Body of pancreas (tissue), 4 donors: ENCODE results near the gene SLC24A4. TPM values are rescaled to one million over a fixed set of nuclear protein-coding genes. Genes with fewer than 3 reads are reported as not detected.

ENCODE experiments used
- ATAC-seq: fragments of 150-250 bp; one replicate; pipeline ENCODE4 v1.9.1; 2016
- DNase-seq, 4 donors: peaks; one replicate each; pipeline ENCODE4 v3.0.0-alpha.2; 2019
- H3K27ac ChIP-seq, 4 donors: fragments of 200-600 bp; sonication (generic); 1 replicate in 3 of 4; 2 replicates in 1 of 4; pipeline versions ENCODE4 v1.5.1 to v1.6.1; 2016 to 2019; ENCODE audit warnings: mild to moderate bottlenecking in 1 of 4, mixed read lengths in 1 of 4, moderate library complexity in 1 of 4
- H3K27me3 ChIP-seq, 2 donors: fragments of 200-600 bp; sonication (generic); one replicate each; pipeline ENCODE4 v1.6.0; 2016; ENCODE audit warnings: mild to moderate bottlenecking in 1 of 2
- H3K36me3 ChIP-seq, 2 donors: fragments of 200-600 bp; sonication (generic); replicated peaks in 1 of 2; 2 replicates each; pipeline ENCODE4 v1.5.1; 2016; ENCODE audit warnings: low read depth in 2 of 2; ENCODE audit not compliant: insufficient read depth in 1 of 2
- H3K4me1 ChIP-seq: fragments of 200-600 bp; sonication (generic); one replicate; pipeline ENCODE4 v1.6.0; 2016
- H3K4me3 ChIP-seq, 2 donors: fragments of 200-600 bp; sonication (generic); 1 replicate in 1 of 2; 2 replicates in 1 of 2; pipeline ENCODE4 v1.5.1; 2016 to 2019
- H3K9me3 ChIP-seq, 3 donors: fragments of 200-600 bp; sonication (generic); 1 replicate in 2 of 3; 2 replicates in 1 of 3; pipeline ENCODE4 v1.5.1; 2016
- CTCF ChIP-seq, 7 experiments: fragments of 450-650 bp in 4 of 7; fragments of 200-600 bp in 3 of 7; sonication (generic) in 3 of 7; IDR thresholded peaks; one replicate each; pipeline ENCODE4 v1.5.1; 2016 to 2019; ENCODE audit warnings: antibody characterized with exemption in 7 of 7
- POLR2A ChIP-seq, 3 donors: fragments of 450-650 bp; IDR thresholded peaks; one replicate each; pipeline ENCODE4 v1.6.1; 2016; ENCODE audit warnings: antibody characterized with exemption in 3 of 3, mild to moderate bottlenecking in 2 of 3
- WGBS, 2 donors: methylation state at CpG; one replicate each; pipeline ENCODE4 v1.1.5; 2017; 5-methylcytosine and 5-hydroxymethylcytosine counted together
- intact Hi-C: fragments of 100-400 bp; cut with DNase I; formaldehyde crosslinking; loops from one replicate; pipeline ENCODE4 v1.15.1; 2023
- total RNA-seq, 2 donors: library from RNA; depleted of rRNA; stranded (reverse); fragments of >200 nt; gene quantifications; one replicate each; pipeline ENCODE4 v1.1.0, GENCODE V29; 2016

The SLC24A4 gene
- total RNA-seq, 2 donors from 2014 or later, result 0.26 TPM; not detected in 1

GRCh38 chr14:92382677-92383076 lies 59.7 kb downstream of the SLC24A4 start:
- H3K4me3 ChIP-seq, result no peak overlapping the region
- 42 to 53% methylated on average over 4 of the region's 4 CpGs for WGBS, 2 donors
- no peaks in the 10 kb centered on the region for H3K36me3 ChIP-seq
- no peaks in the 10 kb centered on the region for H3K9me3 ChIP-seq
- ATAC-seq (no peak), DNase-seq (no peak)
- H3K4me1 ChIP-seq, result no peaks in the 10 kb centered on the region
- H3K27me3 ChIP-seq, result no peaks in the 10 kb centered on the region
- TF ChIP-seq POLR2A (IDR thresholded peaks at IDR 0.05) (no peak), CTCF (IDR thresholded peaks at IDR 0.05) (no peak)
- intact Hi-C loops, result no loop called here
- H3K27ac ChIP-seq, result no peak overlapping the region

- H3K27me3 ChIP-seq, result no peaks in the 10 kb centered on the region
- DNase-seq, result no peak
- WGBS, 2 donors, result 64 to 69% methylated on average over 12 of the region's 12 CpGs
- no peak for ATAC-seq
- H3K4me3 ChIP-seq, result no peak overlapping the region
- H3K36me3 ChIP-seq, result no peaks in the 10 kb centered on the region
- H3K4me1 ChIP-seq, result no peaks in the 10 kb centered on the region
- intact Hi-C loops, result no loop called here
- H3K27ac ChIP-seq, result no peak overlapping the region
- H3K9me3 ChIP-seq, result no peaks in the 10 kb centered on the region
- TF ChIP-seq CTCF (IDR thresholded peaks at IDR 0.05) (no peak), POLR2A (IDR thresholded peaks at IDR 0.05) (no peak)
Measured at GRCh38 chr14:92383805-92384204, 60.8 kb downstream of the SLC24A4 start.

GRCh38 chr14:92384461-92385133 lies 61.6 kb downstream of the SLC24A4 start:
- intact Hi-C loops, result no loop called here
- no peaks in the 10 kb centered on the region for H3K4me1 ChIP-seq
- TF ChIP-seq POLR2A (IDR thresholded peaks at IDR 0.05), result no peak
- TF ChIP-seq CTCF (IDR thresholded peaks at IDR 0.05), result no peak
- no peaks in the 10 kb centered on the region for H3K36me3 ChIP-seq
- DNase-seq (no peak), ATAC-seq (no peak)
- no peak overlapping the region for H3K27ac ChIP-seq
- no peak overlapping the region for H3K4me3 ChIP-seq
- no peaks in the 10 kb centered on the region for H3K27me3 ChIP-seq
- 74 to 78% methylated on average over 5 of the region's 5 CpGs for WGBS, 2 donors
- no peaks in the 10 kb centered on the region for H3K9me3 ChIP-seq

- Histone ChIP-seq H3K9me3 (no peaks in the 10 kb centered on the region), H3K27me3 (no peaks in the 10 kb centered on the region), H3K4me3 (no peak overlapping the region), H3K4me1 (no peaks in the 10 kb centered on the region), H3K27ac (no peak overlapping the region), H3K36me3 (no peaks in the 10 kb centered on the region)
- ATAC-seq (no peak), DNase-seq (no peak)
- intact Hi-C loops, result no loop called here
- 64 to 74% methylated on average over 11 of the region's 11 CpGs for WGBS, 2 donors
- TF ChIP-seq POLR2A (IDR thresholded peaks at IDR 0.05) (no peak), CTCF (IDR thresholded peaks at IDR 0.05) (no peak)
Measured at GRCh38 chr14:92385561-92385960, 62.6 kb downstream of the SLC24A4 start.

- WGBS, 2 donors, result 76 to 82% methylated on average over 5 of the region's 5 CpGs
- Histone ChIP-seq H3K27me3 (no peaks in the 10 kb centered on the region), H3K4me1 (no peaks in the 10 kb centered on the region), H3K36me3 (no peaks in the 10 kb centered on the region), H3K9me3 (no peaks in the 10 kb centered on the region), H3K4me3 (no peak overlapping the region), H3K27ac (no peak overlapping the region)
- TF ChIP-seq POLR2A (IDR thresholded peaks at IDR 0.05), result no peak
- TF ChIP-seq CTCF (IDR thresholded peaks at IDR 0.05), result no peak
- no peak for DNase-seq
- intact Hi-C loops, result no loop called here
- no peak for ATAC-seq
Measured at GRCh38 chr14:92386165-92386564, 63.2 kb downstream of the SLC24A4 start.
